Central memory CD8-positive, alpha-beta T cell (primary cell): ENCODE measurements around the gene GNPDA1.
A peak's percentile ranks its signal among the peaks of the same experiment; 100 is the strongest.

Experiments used
- ATAC-seq: fragments of 150-1000 bp; cut with Tn5 transposase; replicated peaks from 2 replicates; pipeline ENCODE4 v1.10.0; 2022; ENCODE audit warnings: mild to moderate bottlenecking, moderate FRiP score, moderate number of reproducible peaks; ENCODE audit not compliant: poor library complexity, severe bottlenecking; ENCODE audit errors: extremely low read depth
- DNase-seq, 2 donors: peaks; one replicate each; pipeline ENCODE4 v3.0.0; 2021; ENCODE audit warnings: low spot score in 2 of 2
- H3K27ac Mint-ChIP-seq: one replicate; pipeline ENCODE4 v1.8.0; 2022; ENCODE audit warnings: low read depth, mild to moderate bottlenecking, moderate library complexity, mixed read lengths
- H3K27me3 Mint-ChIP-seq: one replicate; pipeline ENCODE4 v1.8.0; 2022; ENCODE audit warnings: mixed read lengths
- H3K36me3 Mint-ChIP-seq: one replicate; pipeline ENCODE4 v1.8.0; 2022; ENCODE audit warnings: mild to moderate bottlenecking, moderate library complexity, mixed read lengths; ENCODE audit not compliant: insufficient read depth
- H3K4me1 Mint-ChIP-seq: one replicate; pipeline ENCODE4 v1.8.0; 2022; ENCODE audit warnings: mixed read lengths
- H3K4me3 Mint-ChIP-seq: one replicate; pipeline ENCODE4 v1.8.0; 2022; ENCODE audit warnings: mild to moderate bottlenecking, moderate library complexity, mixed read lengths
- H3K9me3 Mint-ChIP-seq: one replicate; pipeline ENCODE4 v1.8.0; 2022; ENCODE audit warnings: mixed read lengths

The GNPDA1 gene

GRCh38 chr5:142000173-142000572, 12.7 kb downstream of the GNPDA1 start:
- Mint-ChIP-seq H3K4me1 (no peaks in the 10 kb centered on the region), H3K27ac (peak overlapping the region; percentile 74), H3K36me3 (peaks cover 8% of the 10 kb centered on the region), H3K27me3 (no peaks in the 10 kb centered on the region), H3K4me3 (no peak overlapping the region), H3K9me3 (no peaks in the 10 kb centered on the region)
- no peak for ATAC-seq
- no peak for DNase-seq

- H3K36me3 Mint-ChIP-seq: peaks cover 8% of the 10 kb centered on the region
- no peak for DNase-seq
- peaks cover 6% of the 10 kb centered on the region for H3K4me1 Mint-ChIP-seq
- no peaks in the 10 kb centered on the region for H3K9me3 Mint-ChIP-seq
- no peak overlapping the region for H3K27ac Mint-ChIP-seq
- H3K27me3 Mint-ChIP-seq: no peaks in the 10 kb centered on the region
- no peak overlapping the region for H3K4me3 Mint-ChIP-seq
- no peak for ATAC-seq
Observed at GRCh38 chr5:141997358-141997960, 15.4 kb downstream of the GNPDA1 start.

GRCh38 chr5:141995656-141996055, 17.2 kb downstream of the GNPDA1 start:
- DNase-seq (no peak), ATAC-seq (no peak)
- H3K36me3 Mint-ChIP-seq: peaks cover 11% of the 10 kb centered on the region
- H3K27me3 Mint-ChIP-seq: no peaks in the 10 kb centered on the region
- H3K27ac Mint-ChIP-seq: no peak overlapping the region
- peaks cover 6% of the 10 kb centered on the region for H3K4me1 Mint-ChIP-seq
- no peaks in the 10 kb centered on the region for H3K9me3 Mint-ChIP-seq
- no peak overlapping the region for H3K4me3 Mint-ChIP-seq

- Mint-ChIP-seq H3K36me3 (peaks cover 7% of the 10 kb centered on the region), H3K27me3 (no peaks in the 10 kb centered on the region), H3K9me3 (no peaks in the 10 kb centered on the region), H3K27ac (peak overlapping the region; percentile 56), H3K4me3 (no peak overlapping the region), H3K4me1 (peaks cover 6% of the 10 kb centered on the region)
- DNase-seq: no peak
- ATAC-seq: no peak
Observed at GRCh38 chr5:141994511-141995136, 18.2 kb downstream of the GNPDA1 start.

- Mint-ChIP-seq H3K27ac (no peak overlapping the region), H3K27me3 (no peaks in the 10 kb centered on the region), H3K4me1 (peaks cover 10% of the 10 kb centered on the region), H3K9me3 (no peaks in the 10 kb centered on the region), H3K36me3 (peaks cover 18% of the 10 kb centered on the region), H3K4me3 (no peak overlapping the region)
- peak; percentile 86 for ATAC-seq
- DNase-seq: peak; percentile 59 to 67
Observed at GRCh38 chr5:141992349-141992963, 20.4 kb downstream of the GNPDA1 start.

GRCh38 chr5:141989720-141990119, 23.1 kb downstream of the GNPDA1 start:
- Mint-ChIP-seq H3K4me1 (peaks cover 16% of the 10 kb centered on the region), H3K27me3 (no peaks in the 10 kb centered on the region), H3K4me3 (no peak overlapping the region), H3K36me3 (peaks cover 39% of the 10 kb centered on the region), H3K27ac (peak overlapping the region; percentile 38), H3K9me3 (no peaks in the 10 kb centered on the region)
- DNase-seq: no peak
- ATAC-seq: no peak

- Mint-ChIP-seq H3K4me1 (peaks cover 11% of the 10 kb centered on the region), H3K36me3 (peaks cover 59% of the 10 kb centered on the region), H3K9me3 (no peaks in the 10 kb centered on the region), H3K27ac (peak overlapping the region; percentile 5), H3K27me3 (no peaks in the 10 kb centered on the region), H3K4me3 (no peak overlapping the region)
- no peak for ATAC-seq
- no peak for DNase-seq
Observed at GRCh38 chr5:141986072-141986471, 26.8 kb downstream of the GNPDA1 start.

GRCh38 chr5:141982626-141983025, 30.2 kb downstream of the GNPDA1 start:
- no peak overlapping the region for H3K4me3 Mint-ChIP-seq
- no peaks in the 10 kb centered on the region for H3K27me3 Mint-ChIP-seq
- peaks cover 70% of the 10 kb centered on the region for H3K36me3 Mint-ChIP-seq
- ATAC-seq: no peak
- H3K27ac Mint-ChIP-seq: no peak overlapping the region
- peaks cover 16% of the 10 kb centered on the region for H3K4me1 Mint-ChIP-seq
- no peak for DNase-seq
- H3K9me3 Mint-ChIP-seq: no peaks in the 10 kb centered on the region

GRCh38 chr5:141978389-141978788, 34.4 kb downstream of the GNPDA1 start:
- Mint-ChIP-seq H3K4me1 (peaks cover 26% of the 10 kb centered on the region), H3K27ac (no peak overlapping the region), H3K4me3 (no peak overlapping the region), H3K9me3 (no peaks in the 10 kb centered on the region), H3K27me3 (no peaks in the 10 kb centered on the region), H3K36me3 (peaks cover 46% of the 10 kb centered on the region)
- DNase-seq: no peak
- no peak for ATAC-seq

- H3K4me1 Mint-ChIP-seq: peaks cover 31% of the 10 kb centered on the region
- H3K36me3 Mint-ChIP-seq: peaks cover 40% of the 10 kb centered on the region
- no peaks in the 10 kb centered on the region for H3K9me3 Mint-ChIP-seq
- no peaks in the 10 kb centered on the region for H3K27me3 Mint-ChIP-seq
- no peak overlapping the region for H3K27ac Mint-ChIP-seq
- no peak overlapping the region for H3K4me3 Mint-ChIP-seq
- no peak for ATAC-seq
- DNase-seq: no peak
Observed at GRCh38 chr5:141976176-141976575, 36.7 kb downstream of the GNPDA1 start.

- peaks cover 41% of the 10 kb centered on the region for H3K4me1 Mint-ChIP-seq
- no peak for ATAC-seq
- no peak for DNase-seq
- H3K27me3 Mint-ChIP-seq: no peaks in the 10 kb centered on the region
- no peak overlapping the region for H3K27ac Mint-ChIP-seq
- H3K9me3 Mint-ChIP-seq: no peaks in the 10 kb centered on the region
- H3K4me3 Mint-ChIP-seq: no peak overlapping the region
- H3K36me3 Mint-ChIP-seq: peaks cover 36% of the 10 kb centered on the region
Observed at GRCh38 chr5:141973871-141974595, 38.8 kb downstream of the GNPDA1 start.

- Mint-ChIP-seq H3K27me3 (no peaks in the 10 kb centered on the region), H3K36me3 (peaks cover 29% of the 10 kb centered on the region), H3K4me3 (peak overlapping the region; percentile 95), H3K4me1 (peaks cover 52% of the 10 kb centered on the region), H3K9me3 (no peaks in the 10 kb centered on the region), H3K27ac (peak overlapping the region; percentile 98)
- ATAC-seq (no peak), DNase-seq (no peak)
Observed at GRCh38 chr5:141969783-141970771, 42.8 kb downstream of the GNPDA1 start.
